22Rv1 (cell line): ENCODE measurements around the gene UBE2F.

Experiments used
- ZFX ChIP-seq: fragments of 450-650 bp; IDR thresholded peaks from 2 replicates; pipeline ENCODE4 v1.6.1; 2017; ENCODE audit warnings: antibody characterized with exemption, borderline replicate concordance
- TF ChIP-seq, protein P1 (sequence below): fragments of 450-650 bp; IDR thresholded peaks from 2 replicates; pipeline ENCODE4 v1.5.1; 2017; ENCODE audit warnings: mild to moderate bottlenecking

GRCh38 chr2:238030422-238031155 lies 63.8 kb downstream of the UBE2F start:
- TF ChIP-seq, protein P1, sequence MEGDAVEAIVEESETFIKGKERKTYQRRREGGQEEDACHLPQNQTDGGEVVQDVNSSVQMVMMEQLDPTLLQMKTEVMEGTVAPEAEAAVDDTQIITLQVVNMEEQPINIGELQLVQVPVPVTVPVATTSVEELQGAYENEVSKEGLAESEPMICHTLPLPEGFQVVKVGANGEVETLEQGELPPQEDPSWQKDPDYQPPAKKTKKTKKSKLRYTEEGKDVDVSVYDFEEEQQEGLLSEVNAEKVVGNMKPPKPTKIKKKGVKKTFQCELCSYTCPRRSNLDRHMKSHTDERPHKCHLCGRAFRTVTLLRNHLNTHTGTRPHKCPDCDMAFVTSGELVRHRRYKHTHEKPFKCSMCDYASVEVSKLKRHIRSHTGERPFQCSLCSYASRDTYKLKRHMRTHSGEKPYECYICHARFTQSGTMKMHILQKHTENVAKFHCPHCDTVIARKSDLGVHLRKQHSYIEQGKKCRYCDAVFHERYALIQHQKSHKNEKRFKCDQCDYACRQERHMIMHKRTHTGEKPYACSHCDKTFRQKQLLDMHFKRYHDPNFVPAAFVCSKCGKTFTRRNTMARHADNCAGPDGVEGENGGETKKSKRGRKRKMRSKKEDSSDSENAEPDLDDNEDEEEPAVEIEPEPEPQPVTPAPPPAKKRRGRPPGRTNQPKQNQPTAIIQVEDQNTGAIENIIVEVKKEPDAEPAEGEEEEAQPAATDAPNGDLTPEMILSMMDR, result no peak
- TF ChIP-seq ZFX, result no peak
